Small intestine (tissue), 7 donors: ENCODE data around the gene POLL. TPM values are rescaled to one million over a fixed set of nuclear protein-coding genes. Genes with fewer than 3 reads are reported as not detected.
"Not testable (repeated sequence)": the region's sequence is repeated elsewhere in the genome, so short reads cannot be mapped to it uniquely, and the experiment has no call there.

Source experiments
- DNase-seq, 2 donors: peaks; one replicate each; pipeline versions ENCODE4 v3.0.0 to v3.0.0-alpha.2; 2013
- FAIRE-seq: peaks from 2 replicates; lab custom pipeline; 2012; peaks lifted over from hg19 to GRCh38; lab: Jason Lieb, UNC
- H3K27ac ChIP-seq, 3 donors: one replicate each; pipeline ENCODE4 v1.5.1; 2013; ENCODE audit warnings: low read length in 2 of 3, mild to moderate bottlenecking in 2 of 3, control low read depth in 1 of 3, inconsistent platforms in 1 of 3, low read depth in 1 of 3, moderate library complexity in 1 of 3
- H3K27me3 ChIP-seq, 3 donors: one replicate each; pipeline ENCODE4 v1.6.1; 2013; ENCODE audit warnings: low read length in 3 of 3, inconsistent platforms in 1 of 3; ENCODE audit not compliant: control insufficient read depth in 3 of 3, insufficient read depth in 3 of 3
- H3K36me3 ChIP-seq, 3 donors: one replicate each; pipeline ENCODE4 v1.6.1; 2013; ENCODE audit warnings: low read length in 3 of 3, inconsistent platforms in 1 of 3, low read depth in 1 of 3, mild to moderate bottlenecking in 1 of 3, moderate library complexity in 1 of 3; ENCODE audit not compliant: control insufficient read depth in 3 of 3, insufficient read depth in 2 of 3
- H3K4me1 ChIP-seq, 3 donors: one replicate each; pipeline ENCODE4 v1.6.1; 2013; ENCODE audit warnings: low read length in 2 of 3, inconsistent platforms in 1 of 3, low read depth in 1 of 3, mild to moderate bottlenecking in 1 of 3, moderate library complexity in 1 of 3; ENCODE audit not compliant: control insufficient read depth in 3 of 3, insufficient read depth in 2 of 3
- H3K4me3 ChIP-seq, 3 donors: one replicate each; pipeline ENCODE4 v1.5.1; 2013; ENCODE audit warnings: low read length in 3 of 3, control low read depth in 1 of 3, inconsistent platforms in 1 of 3, low read depth in 1 of 3, mild to moderate bottlenecking in 1 of 3, moderate library complexity in 1 of 3
- H3K9me3 ChIP-seq, 2 donors: one replicate each; pipeline ENCODE4 v1.6.1; 2013; ENCODE audit warnings: low read depth in 1 of 2, low read length in 1 of 2; ENCODE audit not compliant: control insufficient read depth in 2 of 2, insufficient read depth in 1 of 2
- WGBS, 3 donors: extraction: QIAGEN DNeasy Blood & Tissue Kit; methylation state at CpG; one replicate each; pipeline ENCODE4 v1.1.7; 2013; 5-methylcytosine and 5-hydroxymethylcytosine counted together
- polyA plus RNA-seq, 4 donors: library from polyadenylated mRNA; stranded (reverse) in 3 of 4; unstranded in 1 of 4; fragments of 200-250 nt in 3 of 4; fragments of 120-200 nt in 1 of 4; gene quantifications; one replicate each; pipeline versions ENCODE4 v1.2.1 to v1.2.3, GENCODE V29; 2013
- donor health status: healthy with polysubstance abuse.
- donor health status: control.
- donor health status: control.
- donor health status: Bipolar disorder and iron deficiency.
- donor health status: healthy.

Gene POLL
- polyA plus RNA-seq, 4 donors: 24.8 to 31.3 (median 30.0) TPM

- H3K27ac ChIP-seq: no peak overlapping the region
- H3K27me3 ChIP-seq: no peaks in the 10 kb centered on the region
- FAIRE-seq (no peak), DNase-seq (no peak)
- H3K9me3 ChIP-seq: no peaks in the 10 kb centered on the region
- WGBS, 3 donors: 86 to 94% (median 94%) methylated on average over 1 of the region's 1 CpG
- no peak overlapping the region for H3K4me3 ChIP-seq
- H3K36me3 ChIP-seq: peaks cover 2 to 43% (median 2%) of the 10 kb centered on the region in 3 donors
- H3K4me1 ChIP-seq: no peaks in the 10 kb centered on the region
Observed at GRCh38 chr10:101601541-101601940, 13.5 kb upstream of the POLL start.

GRCh38 chr10:101597091-101597900 lies 9.2 kb upstream of the POLL start:
- no peak overlapping the region for H3K27ac ChIP-seq
- peaks cover 0 to 3% (median 0%) of the 10 kb centered on the region in 3 donors for H3K4me1 ChIP-seq
- no peak for FAIRE-seq
- no peaks in the 10 kb centered on the region for H3K9me3 ChIP-seq
- peaks cover 0 to 23% (median 0%) of the 10 kb centered on the region in 3 donors for H3K36me3 ChIP-seq
- no peak overlapping the region for H3K4me3 ChIP-seq
- WGBS, 3 donors: 82 to 93% (median 87%) methylated on average over 14 of the region's 14 CpGs
- no peaks in the 10 kb centered on the region for H3K27me3 ChIP-seq
- no peak for DNase-seq

DNA sequence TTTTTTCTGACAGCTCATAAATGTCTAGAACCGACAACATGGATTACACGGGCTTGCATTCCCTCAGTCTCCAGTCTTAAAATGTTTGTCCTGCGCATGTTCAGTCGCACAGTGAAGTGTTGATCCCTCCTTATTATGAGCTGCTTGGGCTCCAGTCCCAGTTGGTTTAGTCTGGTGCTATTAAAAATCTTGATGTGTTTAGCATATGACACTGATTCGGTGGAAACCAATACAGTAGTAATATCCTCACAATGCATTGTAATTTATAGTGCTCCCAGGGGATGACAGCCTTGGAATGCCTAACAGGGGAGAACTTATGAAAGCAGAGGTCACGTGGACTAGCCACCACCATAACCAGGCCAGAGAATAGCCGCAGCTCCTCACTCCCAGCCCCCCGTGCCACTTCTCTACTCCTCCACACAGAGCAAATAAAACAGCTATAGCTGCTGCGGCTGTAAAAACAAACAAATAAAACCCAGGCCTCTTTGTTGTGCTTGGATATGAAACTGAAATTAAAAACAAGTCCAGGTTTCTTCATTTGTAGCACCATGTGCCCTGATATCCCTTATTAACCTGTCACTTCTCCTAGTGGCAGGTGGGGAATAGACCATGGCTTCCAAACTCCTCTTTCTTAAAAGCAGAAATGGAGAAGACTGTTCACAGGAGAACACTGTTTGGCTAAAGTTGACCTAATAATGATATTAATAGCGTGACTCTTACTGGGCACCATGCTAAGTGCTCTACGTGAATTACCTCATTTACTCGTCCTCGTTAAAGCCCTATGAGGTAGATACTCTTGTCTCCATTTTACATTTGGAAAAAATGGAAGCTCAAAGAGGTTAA lies 7.8 kb upstream of the POLL start:
- Histone ChIP-seq H3K4me3 (no peak overlapping the region), H3K9me3 (no peaks in the 10 kb centered on the region), H3K4me1 (peaks cover 0 to 3% (median 0%) of the 10 kb centered on the region in 3 donors), H3K27me3 (no peaks in the 10 kb centered on the region), H3K27ac (no peak overlapping the region), H3K36me3 (peaks cover 0 to 11% (median 0%) of the 10 kb centered on the region in 3 donors)
- 75 to 84% (median 80%) methylated on average over 13 of the region's 13 CpGs for WGBS, 3 donors
- FAIRE-seq (no peak), DNase-seq (no peak)

DNA sequence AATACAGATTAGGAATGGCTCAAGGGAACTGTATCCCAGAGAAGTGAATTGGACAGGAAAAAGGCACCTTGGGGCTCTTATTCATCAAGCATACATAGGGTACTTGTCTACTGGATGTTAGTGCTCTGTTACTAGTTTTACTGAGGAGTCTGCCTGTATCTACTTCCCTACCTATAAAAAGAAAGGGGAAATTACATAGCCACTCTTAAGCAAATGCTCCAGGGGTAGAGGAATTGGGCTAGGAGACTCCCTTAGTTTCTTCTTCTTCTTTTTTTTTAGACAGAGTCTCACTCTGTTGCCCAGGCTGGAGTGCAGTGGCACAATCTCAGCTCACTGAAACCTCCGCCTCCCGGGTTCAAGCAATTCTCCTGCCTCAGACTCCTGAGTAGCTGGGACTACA lies 5.3 kb upstream of the POLL start:
- 60 to 97% (median 73%) methylated on average over 2 of the region's 2 CpGs for WGBS, 3 donors
- not testable (repeated sequence) for FAIRE-seq, H3K4me3 ChIP-seq

DNA sequence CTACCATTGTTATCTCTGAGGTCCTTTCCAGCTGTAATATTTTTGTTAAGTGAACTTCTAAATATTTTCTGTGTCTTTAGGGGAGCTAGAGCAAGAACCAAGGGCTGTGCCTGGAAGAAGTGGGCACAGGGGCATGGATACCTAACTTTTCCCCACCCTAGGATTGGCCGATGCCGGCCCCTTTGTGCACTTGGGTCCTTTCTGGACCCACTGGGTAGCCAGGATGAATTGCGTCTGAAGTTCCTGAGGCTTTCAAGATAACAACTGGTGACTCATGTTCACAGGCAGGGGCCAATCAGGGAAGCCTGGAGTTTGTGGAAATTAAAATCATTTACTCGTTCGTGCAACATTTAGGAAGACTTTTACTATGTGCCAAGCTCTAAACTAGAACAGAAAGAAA lies 822 bp upstream of the POLL start:
- Histone ChIP-seq H3K27ac (no peak overlapping the region), H3K4me1 (peaks cover 7 to 13% (median 9%) of the 10 kb centered on the region in 3 donors), H3K9me3 (no peaks in the 10 kb centered on the region), H3K36me3 (peaks cover 0 to 16% (median 2%) of the 10 kb centered on the region in 3 donors), H3K27me3 (no peaks in the 10 kb centered on the region), H3K4me3 (peak overlapping the region in 2 of 3 donors; percentile 76 to 98)
- FAIRE-seq (no peak), DNase-seq (peak; percentile 44 to 53)
- 25 to 60% (median 46%) methylated on average over 5 of the region's 5 CpGs for WGBS, 3 donors

More for the DNA sequence above, 5.3 kb upstream of the POLL start:
- not testable (repeated sequence) for H3K9me3 ChIP-seq, H3K36me3 ChIP-seq, H3K4me1 ChIP-seq, H3K27me3 ChIP-seq, H3K27ac ChIP-seq, DNase-seq

- H3K4me3 ChIP-seq: no peak overlapping the region
- no peak overlapping the region for H3K27ac ChIP-seq
- WGBS, 3 donors: 96 to 99% (median 98%) methylated on average over 9 of the region's 9 CpGs
- no peaks in the 10 kb centered on the region for H3K27me3 ChIP-seq
- no peak for DNase-seq
- peaks cover 0 to 40% (median 8%) of the 10 kb centered on the region in 3 donors for H3K36me3 ChIP-seq
- FAIRE-seq: no peak
- H3K9me3 ChIP-seq: no peaks in the 10 kb centered on the region
- peaks cover 7 to 13% (median 9%) of the 10 kb centered on the region in 3 donors for H3K4me1 ChIP-seq
Observed at GRCh38 chr10:101585841-101586240, 2.2 kb downstream of the POLL start.

DNA sequence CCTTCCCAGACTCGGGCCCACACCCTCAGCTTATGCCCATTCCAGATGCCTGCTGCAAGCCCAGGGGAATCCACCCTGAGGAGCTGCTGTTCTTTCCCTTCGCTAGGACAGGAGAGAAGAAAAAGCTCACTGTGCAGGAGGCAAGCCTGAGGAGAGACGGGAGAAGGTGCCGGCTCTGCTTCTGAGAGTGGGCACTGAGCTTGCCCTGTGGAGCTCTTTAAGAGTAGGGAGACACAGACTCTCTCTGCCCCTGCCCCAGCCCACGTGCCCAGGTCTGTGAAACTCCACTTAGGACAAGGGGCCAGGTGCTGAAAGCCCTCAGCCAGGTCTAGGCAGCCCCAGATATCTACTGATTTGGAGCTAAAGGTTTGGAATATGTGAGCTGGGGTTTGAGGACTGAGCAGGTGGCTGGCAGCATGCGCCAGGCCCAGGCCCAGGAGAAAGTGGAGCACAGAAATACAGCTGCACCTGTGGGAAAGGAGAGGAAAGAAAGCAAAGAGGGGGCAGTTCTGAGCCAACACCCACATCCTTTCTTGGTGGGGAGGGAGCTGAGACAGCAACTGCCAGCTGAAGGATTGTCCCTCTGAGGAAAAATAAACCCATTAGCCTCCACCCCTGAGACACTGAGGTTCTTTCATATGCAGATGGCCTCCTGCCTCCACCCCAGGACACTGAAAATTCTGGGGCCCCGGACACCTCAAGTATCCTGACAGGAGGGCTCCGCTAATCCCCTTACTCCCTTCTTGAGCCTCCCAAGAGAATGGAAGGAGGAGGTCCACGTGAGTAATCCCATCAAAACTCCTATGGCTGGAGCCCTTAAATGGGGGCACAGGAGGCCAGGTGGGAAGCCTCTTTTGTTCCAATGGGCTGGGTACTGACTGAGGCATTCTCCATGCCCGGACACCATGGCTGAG lies 7.3 kb downstream of the POLL start:
- H3K36me3 ChIP-seq: peaks cover 8 to 82% (median 11%) of the 10 kb centered on the region in 3 donors
- DNase-seq (no peak), FAIRE-seq (no peak)
- WGBS, 3 donors: 87 to 95% (median 92%) methylated on average over 10 of the region's 10 CpGs
- H3K27ac ChIP-seq: no peak overlapping the region
- no peaks in the 10 kb centered on the region for H3K4me1 ChIP-seq
- no peaks in the 10 kb centered on the region for H3K9me3 ChIP-seq
- H3K4me3 ChIP-seq: no peak overlapping the region
- no peaks in the 10 kb centered on the region for H3K27me3 ChIP-seq
